GM18508 (cell line): ENCODE data around the gene DBN1.

Experiments
- ATAC-seq: cut with Tn5 transposase; IDR thresholded peaks from one replicate; pipeline ENCODE4 v1.9.1; 2021; ENCODE audit warnings: moderate number of reproducible peaks; ENCODE audit not compliant: insufficient read depth, unreplicated experiment

DBN1 gene

DNA sequence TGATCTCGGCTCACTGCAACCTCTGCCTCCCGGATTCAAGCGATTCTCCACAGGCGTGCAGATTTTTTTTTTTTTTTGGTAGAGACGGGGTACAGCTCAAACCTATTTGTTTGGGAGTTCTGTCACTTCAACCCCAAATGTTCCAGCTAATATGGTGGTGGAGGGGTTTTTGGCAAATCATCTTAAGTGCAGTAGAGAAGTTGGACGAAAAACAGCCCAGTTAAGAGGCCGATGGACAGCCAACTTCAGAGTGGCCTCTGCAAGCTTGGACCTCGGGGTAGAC is 27.6 kb downstream of the DBN1 start:
- ATAC-seq = no peak

- ATAC-seq = no peak
Measured at GRCh38 chr5:177445052-177445916, 28.1 kb downstream of the DBN1 start.

- no peak for ATAC-seq
Measured at GRCh38 chr5:177444106-177445051, 29.1 kb downstream of the DBN1 start.

GRCh38 chr5:177443144-177443983 is 30.1 kb downstream of the DBN1 start:
- ATAC-seq = no peak

DNA sequence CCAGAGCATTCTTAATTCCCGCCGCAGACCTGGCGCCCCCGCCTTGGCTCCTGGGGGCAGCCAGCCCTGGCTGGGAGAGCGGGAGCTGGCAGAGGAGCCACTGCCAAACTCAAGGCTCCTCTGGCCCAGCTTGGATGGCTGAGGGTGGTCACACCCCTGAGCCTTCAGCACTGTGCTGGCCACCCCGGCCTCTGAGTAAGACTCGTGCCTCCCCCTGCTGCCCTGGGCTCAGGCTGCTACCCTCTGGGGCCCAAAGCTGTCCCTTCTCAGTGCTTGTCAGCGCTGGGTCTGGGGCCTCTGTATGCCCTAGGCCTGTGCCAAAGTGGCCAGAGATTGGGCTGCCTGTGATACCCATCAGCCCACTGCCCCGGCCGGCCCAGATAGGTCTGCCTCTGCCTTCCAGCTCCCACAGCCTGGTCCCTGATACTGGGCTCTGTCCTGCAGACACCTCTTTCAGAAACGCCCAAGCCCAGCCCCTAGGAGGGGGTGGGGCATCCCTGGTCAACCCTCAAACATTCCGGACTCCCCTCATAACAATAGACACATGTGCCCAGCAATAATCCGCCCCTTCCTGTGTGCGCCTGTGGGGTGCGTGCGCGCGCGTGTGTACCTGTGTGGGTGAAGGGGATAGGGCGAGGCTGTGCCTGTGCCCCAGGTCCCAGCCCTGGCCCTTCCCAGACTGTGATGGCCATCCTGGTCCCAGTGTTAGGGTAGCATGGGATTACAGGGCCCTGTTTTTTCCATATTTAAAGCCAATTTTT is 31.2 kb downstream of the DBN1 start:
- no peak for ATAC-seq

DNA sequence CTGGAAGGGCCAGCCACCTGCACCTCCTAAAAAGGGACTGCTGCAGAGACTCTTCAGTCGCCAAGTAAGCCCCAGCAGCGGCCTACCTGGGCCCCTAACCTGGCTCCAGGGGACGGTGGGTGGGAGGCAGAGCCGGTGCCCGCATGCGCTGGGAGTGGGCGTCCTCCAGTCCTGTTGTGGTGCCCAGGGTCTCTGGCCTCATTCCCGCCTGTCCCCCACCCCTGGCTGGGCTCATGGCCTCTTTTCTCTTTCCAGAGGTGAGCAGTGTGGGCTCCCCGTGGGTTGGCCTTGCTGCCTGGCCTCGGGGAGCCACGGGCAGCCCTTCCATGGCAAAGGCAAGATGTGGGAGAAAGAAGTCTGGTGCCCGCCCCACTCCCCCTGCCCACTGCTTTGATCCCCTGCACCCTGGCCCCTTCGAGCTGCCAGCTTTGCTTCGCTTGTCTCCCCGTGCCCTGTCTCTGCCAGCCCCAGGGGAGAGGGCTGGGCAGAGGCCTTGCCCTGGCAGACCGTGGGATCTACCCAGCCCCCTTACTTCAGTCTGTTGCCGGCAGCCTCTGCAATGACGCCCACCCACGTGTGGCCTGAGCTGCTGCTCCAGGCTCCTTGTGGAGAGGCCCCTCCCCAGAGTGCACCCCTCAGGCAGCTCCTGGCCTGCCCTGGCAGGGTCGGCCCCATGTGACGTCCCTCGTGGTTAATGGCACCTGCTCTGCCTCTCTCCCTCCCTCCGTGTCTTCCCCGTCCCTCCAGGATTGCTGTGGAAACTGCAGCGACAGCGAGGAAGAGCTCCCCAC is 32.2 kb downstream of the DBN1 start:
- no peak for ATAC-seq

DNA sequence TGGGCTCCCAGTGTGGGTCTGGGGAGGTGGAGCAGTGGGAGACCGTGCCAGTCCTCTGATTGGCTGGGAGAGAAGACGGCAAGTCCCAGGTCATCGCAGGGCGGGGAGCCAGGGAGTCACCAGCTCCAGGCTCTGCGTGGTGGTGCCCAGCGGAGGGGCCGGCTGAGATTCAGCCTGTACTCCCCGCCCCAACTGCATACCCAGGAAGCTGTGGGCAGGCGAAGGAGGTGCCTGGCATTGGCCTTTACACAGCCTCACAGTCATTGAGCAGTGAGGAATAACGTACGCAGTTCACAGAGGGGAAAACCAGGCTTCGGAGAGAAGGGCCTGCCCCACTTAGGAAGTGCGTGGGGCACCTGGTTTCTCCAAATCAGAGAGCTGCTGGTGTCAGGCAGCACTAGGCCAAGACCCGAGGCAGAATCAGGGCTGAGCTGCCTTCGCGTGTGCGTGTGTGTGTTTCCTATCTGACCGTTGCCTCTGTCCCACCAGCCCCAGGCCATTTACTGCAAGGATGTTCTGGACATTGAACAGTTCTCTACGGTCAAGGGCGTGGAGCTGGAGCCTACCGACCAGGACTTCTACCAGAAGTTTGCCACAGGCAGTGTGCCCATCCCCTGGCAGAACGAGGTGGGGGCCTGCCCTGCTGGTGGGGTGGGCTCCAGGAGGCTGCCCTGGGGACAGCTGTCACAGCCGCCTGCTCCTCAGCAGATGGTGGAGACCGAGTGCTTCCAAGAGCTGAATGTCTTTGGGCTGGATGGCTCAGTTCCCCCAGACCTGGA is 33.0 kb downstream of the DBN1 start:
- ATAC-seq = no peak

DNA sequence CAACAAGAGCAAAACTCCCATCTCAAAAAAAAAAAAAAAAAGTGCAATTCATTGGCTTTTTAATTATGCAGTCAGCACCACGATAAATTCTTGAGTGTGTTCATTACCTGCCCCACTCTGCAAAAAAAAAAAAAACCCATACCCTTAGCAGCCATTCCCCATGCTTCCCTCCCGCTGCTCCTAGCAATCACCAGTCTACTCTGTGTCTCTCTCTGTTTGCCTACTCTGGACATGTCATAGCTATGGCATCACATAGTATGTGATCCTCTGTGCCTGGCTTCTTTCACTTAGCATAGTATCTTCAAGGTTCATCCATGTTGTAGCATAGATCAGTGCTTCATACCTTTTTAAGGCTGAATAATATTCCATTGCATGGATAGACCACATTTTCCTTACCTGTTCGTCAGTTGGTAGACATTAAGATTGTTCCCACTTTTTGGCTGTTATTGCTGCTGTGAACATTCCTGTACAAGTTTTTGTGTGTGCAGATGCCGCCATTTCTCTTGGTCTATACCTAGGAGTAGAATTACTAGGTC is 33.8 kb downstream of the DBN1 start:
- ATAC-seq = no peak

GRCh38 chr5:177438468-177438867 is 35.0 kb downstream of the DBN1 start:
- ATAC-seq = no peak

DNA sequence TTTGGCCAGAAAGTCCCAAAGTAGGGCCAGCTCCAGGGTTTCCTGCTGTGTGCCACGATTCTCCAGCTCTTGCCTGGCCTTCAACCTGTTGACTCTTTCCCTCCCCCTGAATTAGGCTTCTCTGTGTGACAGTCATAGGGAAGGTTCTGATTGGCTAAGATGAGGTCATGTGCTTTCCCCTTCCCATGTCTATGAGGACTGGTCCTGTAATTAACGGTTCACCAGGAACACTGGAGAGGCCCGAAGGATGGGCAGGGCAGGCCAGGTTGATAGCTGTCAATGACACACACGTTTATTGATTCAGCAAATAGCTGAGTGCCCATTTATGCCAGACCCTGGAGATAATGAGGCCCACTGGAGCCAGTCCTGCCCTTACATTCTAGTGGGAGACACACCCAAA is 35.8 kb downstream of the DBN1 start:
- ATAC-seq = no peak

GRCh38 chr5:177435847-177436536 is 37.4 kb downstream of the DBN1 start:
- no peak for ATAC-seq

DNA sequence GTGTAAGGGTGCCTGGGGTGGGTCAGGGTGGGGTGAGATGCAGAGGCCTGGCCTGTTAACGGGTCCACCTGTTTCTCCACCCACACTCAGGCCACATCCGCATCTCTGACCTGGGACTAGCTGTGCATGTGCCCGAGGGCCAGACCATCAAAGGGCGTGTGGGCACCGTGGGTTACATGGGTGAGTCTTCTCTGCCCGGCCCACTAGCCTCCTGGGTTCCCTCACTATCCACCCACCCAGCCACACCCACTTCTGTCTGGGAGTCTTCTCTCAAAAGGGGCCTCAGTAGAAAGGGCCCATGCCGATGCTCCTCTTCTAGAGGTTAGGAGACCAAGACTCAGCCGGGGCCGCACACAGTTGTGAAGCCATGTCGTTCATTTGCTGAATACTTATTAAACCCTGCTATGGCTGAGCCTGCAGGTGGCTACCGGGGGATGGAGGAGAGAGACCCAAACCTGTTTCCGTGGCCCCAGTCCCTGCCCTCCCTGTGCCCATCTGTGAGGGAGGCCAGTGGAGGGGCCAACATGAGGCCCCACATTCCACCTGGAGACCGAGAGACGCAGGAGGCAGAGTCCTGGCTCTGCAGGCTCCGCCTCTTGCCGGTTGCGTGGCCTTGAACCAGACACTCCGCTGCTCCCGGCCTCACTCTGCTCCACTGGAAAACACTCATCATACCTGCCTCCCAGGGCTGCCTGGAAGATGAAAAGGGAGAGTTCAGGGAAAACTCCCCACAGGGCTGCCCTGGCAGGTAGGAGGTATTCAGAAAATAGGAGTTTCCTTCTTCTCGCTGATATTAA is 38.3 kb downstream of the DBN1 start:
- ATAC-seq = no peak

DNA sequence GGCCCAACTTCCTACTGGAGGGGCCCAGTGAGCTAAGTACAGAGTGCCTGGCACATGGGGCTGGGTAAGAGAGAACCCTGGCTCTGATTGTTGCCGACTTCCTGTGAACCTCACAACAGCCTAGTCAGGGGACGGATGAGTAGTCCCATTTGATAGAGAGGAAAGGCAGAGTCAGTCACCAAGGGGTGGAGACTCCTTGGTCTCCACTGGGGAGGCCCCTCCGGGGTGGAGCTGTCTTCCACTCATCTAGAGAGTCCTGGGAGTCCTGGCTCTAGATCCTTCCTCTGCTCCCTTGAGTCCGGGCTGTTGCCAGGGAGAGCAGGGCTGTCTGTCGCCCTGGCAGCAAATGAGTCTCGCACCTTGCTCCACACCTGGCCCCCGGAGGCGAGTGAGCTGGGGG is 39.0 kb downstream of the DBN1 start:
- ATAC-seq = no peak

DNA sequence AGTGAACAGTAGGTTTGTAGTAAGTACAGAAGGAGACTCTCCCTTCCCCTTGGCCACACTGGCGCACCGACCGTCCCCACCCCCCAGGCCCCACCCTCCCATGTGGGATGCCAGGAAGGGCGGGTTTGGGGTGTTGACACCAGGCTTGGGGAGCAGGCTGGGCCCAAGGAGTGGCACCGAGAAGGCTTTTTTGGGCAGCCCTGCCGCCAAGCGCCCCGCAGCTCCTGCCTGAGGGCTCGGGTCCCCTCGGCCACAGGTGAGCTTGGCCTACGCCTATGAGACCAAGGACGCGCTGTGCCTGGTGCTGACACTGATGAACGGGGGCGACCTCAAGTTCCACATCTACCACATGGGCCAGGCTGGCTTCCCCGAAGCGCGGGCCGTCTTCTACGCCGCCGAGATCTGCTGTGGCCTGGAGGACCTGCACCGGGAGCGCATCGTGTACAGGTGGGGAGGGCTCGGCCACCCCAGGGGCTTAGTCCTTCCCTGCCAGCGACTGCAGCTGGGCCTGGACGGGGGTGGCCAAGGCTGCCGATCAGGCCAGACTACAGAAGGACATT is 39.7 kb downstream of the DBN1 start:
- no peak for ATAC-seq

DNA sequence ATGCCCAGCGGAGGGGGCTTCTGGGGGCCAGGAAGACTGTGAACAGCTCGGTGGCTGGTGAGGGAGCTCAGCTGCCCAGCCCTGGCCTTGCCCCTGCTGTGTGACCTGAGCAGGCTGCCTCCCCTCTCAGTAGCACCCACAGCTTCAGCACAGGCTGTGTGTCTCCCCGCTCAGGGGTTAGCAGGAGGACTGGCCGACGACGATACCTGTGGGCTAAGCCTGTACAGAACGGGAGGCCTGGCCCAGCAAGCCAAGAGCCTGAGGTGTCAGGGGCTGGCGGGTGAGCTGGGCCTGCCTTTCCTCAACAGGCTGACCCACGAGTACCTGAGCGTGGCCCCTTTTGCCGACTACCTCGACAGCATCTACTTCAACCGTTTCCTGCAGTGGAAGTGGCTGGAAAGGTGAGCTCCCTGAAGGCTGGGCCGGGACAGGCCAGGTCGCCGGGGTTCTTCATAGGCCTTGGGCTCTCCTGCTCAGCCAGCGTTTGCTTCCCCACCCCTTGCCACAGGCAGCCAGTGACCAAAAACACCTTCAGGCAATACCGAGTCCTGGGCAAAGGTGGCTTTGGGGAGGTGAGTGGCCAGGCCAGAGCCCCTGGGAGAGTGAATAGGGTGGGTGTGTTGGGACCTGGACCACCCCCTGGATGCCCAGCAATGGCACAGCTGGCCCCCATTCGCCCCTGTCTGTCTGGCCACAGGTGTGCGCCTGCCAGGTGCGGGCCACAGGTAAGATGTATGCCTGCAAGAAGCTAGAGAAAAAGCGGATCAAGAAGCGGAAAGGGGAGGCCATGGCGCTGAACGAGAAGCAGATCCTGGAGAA is 40.4 kb downstream of the DBN1 start:
- ATAC-seq = no peak
